Islet of Langerhans (tissue), 1 donor: ENCODE results near the gene IMPA2.

Experiments used
- FAIRE-seq: peaks from one replicate; lab custom pipeline; 2011; peaks lifted over from hg19 to GRCh38; lab: Jason Lieb, UNC

Gene IMPA2

DNA sequence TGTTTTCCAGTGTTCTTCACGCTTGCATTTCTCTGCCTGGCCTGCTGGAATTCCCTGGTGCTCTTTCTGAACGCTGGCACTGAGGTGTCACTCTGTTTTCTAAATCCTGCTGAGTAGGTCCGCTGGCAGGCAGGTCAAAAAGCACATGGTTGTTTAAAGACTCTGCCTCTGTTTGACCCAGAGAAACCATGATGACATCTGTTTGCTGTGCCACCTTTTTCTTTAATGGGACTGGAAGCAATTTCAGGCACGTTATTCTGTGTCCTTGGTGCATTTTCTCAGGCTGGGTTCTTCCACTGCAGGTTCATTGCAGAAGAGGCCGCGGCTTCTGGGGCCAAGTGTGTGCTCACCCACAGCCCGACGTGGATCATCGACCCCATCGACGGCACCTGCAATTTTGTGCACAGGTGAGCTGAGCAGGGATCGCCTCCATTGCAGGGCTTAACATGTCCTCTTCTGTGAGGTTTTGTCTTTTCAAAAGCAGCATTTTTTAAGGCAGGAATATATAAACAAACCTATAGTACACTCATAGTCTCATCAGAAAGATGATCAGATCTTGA lies 28.4 kb downstream of the IMPA2 start:
- FAIRE-seq = no peak

- FAIRE-seq = no peak
Measured at GRCh38 chr18:12010187-12010802, 29.0 kb downstream of the IMPA2 start.

DNA sequence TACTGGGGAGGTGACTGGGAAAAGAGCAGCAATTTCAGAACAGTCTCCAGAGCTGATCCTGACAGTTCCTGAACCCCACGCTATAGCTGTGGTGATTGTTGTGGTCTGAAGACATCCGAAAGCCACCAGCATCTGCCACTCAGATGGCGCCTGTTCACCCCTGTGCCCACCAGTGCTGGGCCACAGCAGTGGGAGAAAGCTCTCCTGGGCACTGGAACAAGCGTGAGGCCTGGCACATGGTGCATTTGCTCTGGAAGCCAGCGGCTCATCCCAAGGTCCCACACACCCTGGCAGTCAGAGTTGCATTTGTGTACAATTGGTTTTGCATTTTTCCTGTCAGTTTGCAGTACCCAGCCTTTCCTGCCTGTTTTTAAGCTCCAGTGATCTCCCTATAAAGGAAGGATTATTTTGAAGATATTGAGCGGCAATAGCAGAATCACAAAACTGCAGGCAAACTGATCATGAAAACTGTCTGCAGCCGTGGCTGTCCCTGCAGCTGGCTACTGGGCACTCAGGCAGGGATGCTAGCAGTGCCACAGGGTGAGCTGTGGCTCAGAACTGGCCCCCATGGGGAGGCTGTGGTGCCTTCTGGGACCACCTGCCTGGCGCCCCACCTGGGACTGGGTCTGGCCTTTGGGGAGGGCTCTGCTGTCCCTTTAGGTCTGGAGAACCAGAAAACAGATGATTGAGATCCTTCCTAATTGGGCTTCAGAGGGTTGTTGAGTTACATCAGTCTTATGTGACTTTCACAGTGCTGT lies 30.1 kb downstream of the IMPA2 start:
- FAIRE-seq = no peak

DNA sequence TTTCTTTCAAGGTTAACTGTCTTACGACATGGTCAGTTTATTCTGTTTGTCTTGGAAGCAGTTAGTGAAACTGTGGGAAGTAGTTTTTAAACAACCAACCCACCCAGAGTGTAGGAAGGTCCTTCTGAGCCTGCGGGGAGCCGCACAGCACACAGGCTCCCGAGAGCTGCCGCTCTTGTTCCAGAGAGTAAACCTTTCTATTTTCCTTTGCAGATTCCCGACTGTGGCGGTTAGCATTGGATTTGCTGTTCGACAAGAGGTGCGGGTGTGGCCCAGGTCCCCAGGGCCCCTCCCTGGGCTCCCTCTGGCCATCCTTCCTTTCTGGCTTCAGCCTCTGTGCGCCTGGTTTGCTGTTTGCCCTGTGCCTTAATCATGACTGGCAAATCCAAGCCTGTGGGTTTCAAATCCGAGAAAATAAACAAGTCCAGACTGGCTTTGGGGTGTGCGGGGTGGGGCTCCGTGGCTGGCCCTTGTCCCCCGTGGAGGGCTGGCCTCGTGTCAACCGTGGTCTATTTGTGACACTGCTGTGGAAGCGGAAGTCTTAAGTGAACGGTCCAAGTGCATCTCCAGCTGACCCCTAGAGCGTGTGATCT lies 30.7 kb downstream of the IMPA2 start:
- no peak for FAIRE-seq

GRCh38 chr18:12012697-12013096 lies 31.4 kb downstream of the IMPA2 start:
- FAIRE-seq = no peak

GRCh38 chr18:12013186-12013916 lies 32.0 kb downstream of the IMPA2 start:
- no peak for FAIRE-seq

GRCh38 chr18:12014086-12014485 lies 32.8 kb downstream of the IMPA2 start:
- FAIRE-seq = no peak

GRCh38 chr18:12014521-12015415 lies 33.5 kb downstream of the IMPA2 start:
- FAIRE-seq = no peak

DNA sequence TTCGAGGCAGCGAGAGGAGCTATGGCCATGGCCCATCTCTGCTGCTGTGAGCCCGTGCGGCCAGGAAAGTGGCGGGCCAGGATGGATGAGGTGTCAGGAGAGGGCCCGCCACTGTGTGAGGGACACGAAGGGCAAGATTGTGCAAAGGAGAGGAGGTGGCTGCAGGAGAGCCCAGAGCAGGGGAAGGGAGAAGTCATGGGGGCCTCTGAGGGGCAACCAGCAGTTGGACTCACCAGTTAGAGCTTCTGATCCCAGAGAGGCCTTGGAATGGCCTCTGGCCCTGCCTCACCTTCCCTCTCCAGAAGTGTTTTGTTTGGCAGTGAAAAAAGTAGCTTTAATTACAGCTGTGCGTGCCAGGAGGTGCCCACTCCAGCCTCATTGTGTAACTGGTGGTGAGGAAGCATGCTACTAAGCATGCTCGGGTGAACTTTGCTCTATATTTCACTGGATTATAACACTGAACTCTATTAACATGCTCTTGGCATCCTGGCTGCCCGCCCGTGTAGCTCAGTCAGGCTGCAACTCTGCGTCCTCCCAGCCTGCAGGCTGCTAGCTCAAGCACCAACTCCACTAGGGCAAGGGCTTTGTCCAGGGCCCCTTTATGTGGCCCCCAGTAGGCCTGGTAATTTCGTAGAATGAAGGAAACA lies 34.2 kb downstream of the IMPA2 start:
- FAIRE-seq = no peak

- FAIRE-seq = no peak
Measured at GRCh38 chr18:12017081-12017480, 35.8 kb downstream of the IMPA2 start.

DNA sequence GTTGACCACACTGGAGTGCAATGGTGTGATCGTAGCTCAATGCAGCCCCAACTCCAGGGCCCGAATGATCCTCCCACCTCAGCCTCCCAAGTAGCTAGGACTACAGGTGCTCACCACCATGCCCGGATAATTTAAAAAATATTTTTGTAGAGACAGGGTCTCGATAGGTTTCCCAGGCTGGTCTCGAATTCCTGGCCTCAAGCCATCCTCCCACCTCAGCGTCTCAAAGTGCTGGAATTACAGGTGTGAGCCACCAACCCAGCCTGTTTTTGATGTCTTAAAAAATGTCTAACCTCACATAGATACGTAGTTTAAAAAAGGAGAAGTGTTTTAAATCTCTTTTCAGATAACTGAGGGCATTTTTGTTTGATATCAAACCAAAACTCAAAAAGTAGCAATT lies 37.6 kb downstream of the IMPA2 start:
- no peak for FAIRE-seq

GRCh38 chr18:12021077-12021476 lies 39.8 kb downstream of the IMPA2 start:
- no peak for FAIRE-seq

GRCh38 chr18:12021596-12021995 lies 40.3 kb downstream of the IMPA2 start:
- FAIRE-seq = no peak

- no peak for FAIRE-seq
Measured at GRCh38 chr18:12023375-12023774, 42.1 kb downstream of the IMPA2 start.

DNA sequence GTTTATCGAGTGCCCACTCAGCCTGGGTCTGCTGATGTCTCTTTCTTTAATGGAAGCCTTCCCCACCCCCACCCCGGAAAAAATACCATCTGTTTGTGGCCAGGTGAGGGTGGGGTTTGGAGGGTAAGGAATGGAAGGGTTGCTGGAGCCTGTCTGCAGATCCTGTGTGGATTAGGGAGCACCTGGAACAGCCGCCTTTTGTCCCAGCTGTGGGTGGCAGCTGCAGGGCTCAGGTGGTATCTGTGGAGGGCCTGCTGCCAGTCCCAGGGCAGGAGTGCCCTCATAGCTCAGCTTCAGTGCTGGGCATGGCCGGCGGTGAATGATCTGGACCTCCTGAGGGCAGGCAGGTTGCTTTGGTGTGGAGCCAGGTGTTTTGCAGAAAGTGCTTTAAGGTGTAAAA lies 45.3 kb downstream of the IMPA2 start:
- no peak for FAIRE-seq

- FAIRE-seq = no peak
Measured at GRCh38 chr18:12027046-12027445, 45.7 kb downstream of the IMPA2 start.

DNA sequence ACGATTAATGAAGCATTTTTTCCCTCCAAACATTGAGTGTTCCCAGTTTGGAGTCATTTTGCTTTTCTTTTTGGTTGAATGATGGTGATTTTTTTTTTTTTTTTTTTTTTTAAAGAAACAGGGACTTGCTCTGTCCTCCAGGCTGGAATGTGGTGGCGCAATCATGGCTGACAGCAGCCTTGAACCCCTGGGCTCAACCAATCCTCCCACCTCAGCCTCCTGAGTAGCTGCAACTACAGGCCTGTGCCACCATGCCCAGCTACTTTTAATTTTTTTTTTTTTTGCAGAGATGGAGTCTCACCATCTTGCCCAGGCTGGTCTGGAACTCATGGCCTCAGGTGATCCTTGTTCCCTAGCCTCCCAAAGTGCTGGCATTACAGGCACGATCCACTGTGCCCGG lies 46.2 kb downstream of the IMPA2 start:
- no peak for FAIRE-seq

GRCh38 chr18:12028040-12028628 lies 46.8 kb downstream of the IMPA2 start:
- FAIRE-seq = no peak

DNA sequence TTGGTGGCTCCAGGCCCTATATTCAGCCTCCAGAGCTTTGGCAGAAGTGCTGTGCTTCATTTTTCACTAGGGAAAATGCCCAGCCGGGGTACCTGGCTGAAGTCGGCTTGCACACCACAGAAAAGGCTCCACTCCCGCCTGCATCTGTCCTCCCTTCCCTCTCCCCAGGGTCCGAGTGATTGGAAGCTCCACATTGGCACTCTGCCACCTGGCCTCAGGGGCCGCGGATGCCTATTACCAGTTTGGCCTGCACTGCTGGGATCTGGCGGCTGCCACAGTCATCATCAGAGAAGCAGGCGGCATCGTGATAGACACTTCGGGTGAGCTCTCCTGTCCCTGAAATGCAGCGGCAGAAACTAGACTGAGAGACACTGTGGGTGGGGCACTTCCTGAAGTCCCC lies 47.4 kb downstream of the IMPA2 start:
- FAIRE-seq = no peak

DNA sequence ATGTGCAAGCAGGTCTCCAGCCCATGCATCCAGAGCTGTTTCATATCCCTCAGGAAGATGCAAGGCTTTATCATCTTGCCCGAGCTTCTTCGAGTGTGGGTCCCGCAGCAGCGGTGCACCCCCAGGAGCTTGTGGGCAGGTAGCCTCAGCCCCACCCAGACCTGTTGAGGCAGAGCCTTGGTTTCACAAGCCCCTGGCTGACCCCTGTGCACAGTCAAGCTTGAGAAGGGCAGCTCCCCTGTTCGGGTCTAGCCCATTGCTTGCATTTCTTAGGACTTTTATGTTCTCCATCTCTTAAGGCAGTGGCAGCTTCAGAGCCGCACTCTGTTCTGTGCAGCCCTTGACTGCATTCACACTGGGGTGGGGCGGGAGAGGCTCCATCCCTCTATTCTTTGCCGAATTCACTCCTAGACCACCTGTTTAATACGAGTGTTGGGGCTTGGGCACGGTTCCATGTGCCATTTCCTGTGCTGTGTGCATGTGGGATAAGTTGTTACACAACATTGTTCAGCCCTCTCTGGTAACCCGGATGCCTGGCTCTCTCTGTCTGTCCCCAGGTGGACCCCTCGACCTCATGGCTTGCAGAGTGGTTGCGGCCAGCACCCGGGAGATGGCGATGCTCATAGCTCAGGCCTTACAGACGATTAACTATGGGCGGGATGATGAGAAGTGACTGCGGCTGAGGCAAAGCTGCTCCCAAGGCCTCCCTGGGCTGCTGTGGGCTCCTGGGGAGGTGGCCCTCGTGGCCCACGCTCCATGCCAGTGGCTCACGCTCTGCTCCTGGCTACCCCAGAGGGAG lies 48.7 kb downstream of the IMPA2 start:
- no peak for FAIRE-seq
